ENCODE measurements around the gene ADGRL1. TPM values are rescaled to one million over a fixed set of nuclear protein-coding genes. Genes with fewer than 3 reads are reported as not detected.

ADGRL1 gene
- total RNA-seq, 3 donors from 2014 or later: 29.2 to 54.6 (median 35.8) TPM

DNA sequence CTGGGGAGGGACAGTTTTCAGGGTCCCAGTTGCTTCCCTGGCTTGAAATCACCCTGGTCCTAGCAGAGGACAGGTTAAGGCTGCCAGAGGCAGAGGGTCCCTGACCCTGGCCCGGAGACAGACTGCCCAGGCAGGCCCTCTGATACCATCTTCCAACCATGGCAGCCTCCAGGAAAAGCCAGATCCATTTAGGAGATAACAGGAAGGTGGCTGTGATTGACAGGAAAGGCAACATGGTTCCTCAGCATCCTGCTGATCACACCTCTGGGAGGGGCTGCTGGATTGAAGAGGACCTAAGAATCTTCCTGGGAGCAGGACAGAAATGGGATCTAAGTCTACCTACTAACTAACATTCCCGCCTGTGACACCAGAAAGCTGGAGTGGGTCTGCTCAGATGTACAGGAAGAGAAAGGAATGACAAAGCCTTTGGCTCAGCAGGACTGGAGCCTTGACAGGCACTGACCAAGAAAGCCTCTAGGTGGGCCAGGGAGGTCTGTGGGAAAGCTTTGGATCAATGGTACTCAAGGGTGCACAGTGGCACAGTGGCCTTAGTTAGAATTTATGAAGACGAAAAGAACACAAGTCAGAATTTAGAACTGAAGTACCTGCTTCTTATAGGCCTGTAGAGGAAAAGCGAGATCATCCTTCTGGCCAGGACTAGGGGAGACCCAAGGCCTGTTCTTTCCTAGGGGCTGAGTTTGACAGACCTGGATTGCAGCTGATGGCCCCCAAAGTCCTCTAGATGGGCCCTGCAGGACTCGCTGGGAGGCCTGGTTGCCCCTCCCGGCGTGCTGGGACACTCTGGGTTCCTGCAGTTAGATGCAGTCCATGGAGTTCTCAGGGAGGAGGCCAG, 86.1 kb downstream of the ADGRL1 start:
- DNase-seq (no peak), ATAC-seq (no peak)
- Histone ChIP-seq H3K4me1 (ENCODE audit: low read depth) (peaks cover 26% of the 10 kb centered on the region), H3K36me3 (ENCODE audit: low read depth) (no peaks in the 10 kb centered on the region), H3K9me3 (no peaks in the 10 kb centered on the region), H3K4me3 (no peak overlapping the region)
- intact Hi-C loops (cut with DNase I, micrococcal nuclease): loop anchor here in 1 of 2 donors (5.0 kb wide), 1 partner anchor 113 kb away; the partner anchor contains the start of gene RFX1
- TF ChIP-seq, protein P1, sequence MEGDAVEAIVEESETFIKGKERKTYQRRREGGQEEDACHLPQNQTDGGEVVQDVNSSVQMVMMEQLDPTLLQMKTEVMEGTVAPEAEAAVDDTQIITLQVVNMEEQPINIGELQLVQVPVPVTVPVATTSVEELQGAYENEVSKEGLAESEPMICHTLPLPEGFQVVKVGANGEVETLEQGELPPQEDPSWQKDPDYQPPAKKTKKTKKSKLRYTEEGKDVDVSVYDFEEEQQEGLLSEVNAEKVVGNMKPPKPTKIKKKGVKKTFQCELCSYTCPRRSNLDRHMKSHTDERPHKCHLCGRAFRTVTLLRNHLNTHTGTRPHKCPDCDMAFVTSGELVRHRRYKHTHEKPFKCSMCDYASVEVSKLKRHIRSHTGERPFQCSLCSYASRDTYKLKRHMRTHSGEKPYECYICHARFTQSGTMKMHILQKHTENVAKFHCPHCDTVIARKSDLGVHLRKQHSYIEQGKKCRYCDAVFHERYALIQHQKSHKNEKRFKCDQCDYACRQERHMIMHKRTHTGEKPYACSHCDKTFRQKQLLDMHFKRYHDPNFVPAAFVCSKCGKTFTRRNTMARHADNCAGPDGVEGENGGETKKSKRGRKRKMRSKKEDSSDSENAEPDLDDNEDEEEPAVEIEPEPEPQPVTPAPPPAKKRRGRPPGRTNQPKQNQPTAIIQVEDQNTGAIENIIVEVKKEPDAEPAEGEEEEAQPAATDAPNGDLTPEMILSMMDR (IDR thresholded peaks at IDR 0.05): no peak

DNA sequence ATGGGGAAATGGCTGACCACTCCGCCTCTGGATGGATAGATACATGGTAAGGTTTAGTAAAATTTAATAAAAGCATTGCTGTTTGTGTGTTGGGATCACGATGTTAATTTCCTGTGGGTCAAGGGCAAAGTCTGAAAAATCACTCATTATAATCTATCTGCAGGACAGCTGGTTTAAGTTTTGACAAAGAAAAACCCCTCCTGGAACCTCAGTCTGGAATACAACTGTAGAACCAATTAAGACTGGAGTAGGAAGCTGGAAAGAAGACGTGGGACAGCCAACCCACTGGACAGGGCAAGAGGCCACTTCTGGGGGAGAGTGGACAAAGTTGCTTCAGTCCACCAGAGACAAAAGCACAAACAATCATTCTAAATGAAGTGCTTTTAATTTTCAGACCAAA, 86.8 kb downstream of the ADGRL1 start:
- intact Hi-C loops (cut with DNase I, micrococcal nuclease): loop anchor here in 1 of 2 donors (5.0 kb wide), 1 partner anchor 112 kb away; the partner anchor contains the start of gene RFX1
- no peak for DNase-seq
- ATAC-seq: no peak
- H3K4me3 ChIP-seq: no peak overlapping the region
- TF ChIP-seq, protein P1 (IDR thresholded peaks at IDR 0.05): no peak
- H3K9me3 ChIP-seq: no peaks in the 10 kb centered on the region
- no peaks in the 10 kb centered on the region for H3K36me3 ChIP-seq (ENCODE audit: low read depth)
- H3K4me1 ChIP-seq (ENCODE audit: low read depth): peaks cover 29% of the 10 kb centered on the region

DNA sequence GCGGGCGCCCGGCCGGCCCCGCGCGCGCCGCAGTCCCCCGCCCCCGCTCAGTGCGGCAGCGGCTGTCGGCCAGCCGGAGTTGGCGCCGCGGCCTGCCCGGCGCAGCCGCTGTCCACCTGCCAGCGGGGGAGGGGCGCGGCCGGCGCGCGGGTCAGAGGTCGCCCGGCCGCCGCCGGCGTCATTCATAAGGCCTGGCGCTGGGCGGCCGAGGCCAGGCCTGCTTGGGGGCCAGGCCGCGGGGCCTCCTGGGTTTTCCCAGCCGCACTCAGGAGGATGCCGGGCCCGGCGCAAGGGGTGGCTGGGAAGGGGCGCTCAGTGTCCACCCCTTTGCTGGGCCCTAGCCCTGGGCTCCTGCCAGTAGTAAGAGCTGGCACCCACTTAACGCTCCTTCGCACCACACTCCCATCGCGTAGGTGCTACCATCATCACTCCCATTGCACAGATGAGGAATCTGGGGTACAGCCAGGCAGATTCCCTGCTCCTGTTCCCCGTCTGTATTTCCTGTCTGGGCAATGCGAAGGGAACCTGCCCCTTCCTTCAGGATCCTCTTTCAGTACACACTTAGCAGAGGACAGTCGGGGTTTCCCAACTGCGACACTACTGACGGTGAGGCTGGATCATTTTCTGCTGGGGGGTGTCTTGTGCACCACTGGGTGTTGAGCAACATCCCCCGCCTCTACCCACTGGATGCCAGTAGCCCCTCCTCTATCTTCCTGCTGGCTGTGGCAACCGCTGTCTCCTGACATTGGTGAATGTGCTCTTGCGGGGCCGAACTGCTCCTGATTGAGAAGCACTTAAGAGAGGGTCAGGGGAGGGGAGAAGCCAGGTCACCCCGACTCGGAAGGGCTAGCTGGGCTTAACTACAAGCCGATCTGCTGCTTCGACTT, 87.6 kb downstream of the ADGRL1 start:
- TF ChIP-seq, protein P1 (IDR thresholded peaks at IDR 0.05): no peak
- no peaks in the 10 kb centered on the region for H3K9me3 ChIP-seq
- intact Hi-C loops (cut with DNase I, micrococcal nuclease): loop anchor here in 1 of 2 donors (5.0 kb wide), 1 partner anchor 111 kb away; the partner anchor contains the start of gene RFX1
- H3K4me3 ChIP-seq: peak overlapping the region; percentile 11
- DNase-seq (peak; percentile 61 to 83 (median 66)), ATAC-seq (peak; percentile 5)
- H3K4me1 ChIP-seq (ENCODE audit: low read depth): peaks cover 34% of the 10 kb centered on the region
- H3K36me3 ChIP-seq (ENCODE audit: low read depth): no peaks in the 10 kb centered on the region

DNA sequence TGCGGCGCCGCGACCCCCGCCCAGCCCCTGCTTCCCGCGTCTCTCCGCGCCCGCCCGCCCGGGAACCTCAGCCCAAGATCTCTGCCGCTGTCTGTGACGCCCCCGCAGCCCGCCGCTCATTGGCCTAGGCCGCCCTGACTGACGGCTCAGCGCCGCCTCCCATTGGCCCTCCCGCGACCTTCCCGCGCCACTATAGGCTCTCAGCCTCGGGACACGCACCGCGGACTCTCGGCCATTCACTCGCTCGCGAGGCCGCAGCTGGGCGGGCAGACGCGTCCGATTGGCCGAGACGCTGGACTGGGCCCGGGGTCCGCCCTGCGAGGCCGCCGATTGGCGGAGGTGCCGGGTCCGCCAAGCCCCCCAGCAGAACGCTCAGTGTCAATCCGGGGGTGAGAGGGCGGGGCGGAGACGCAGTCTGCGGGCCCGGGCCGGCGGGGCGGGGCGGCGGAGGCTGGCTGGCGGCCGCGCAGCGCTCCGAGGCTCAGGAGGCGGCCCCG, 88.3 kb downstream of the ADGRL1 start, which contains the start of gene PRKACA:
Gene PRKACA, minus strand, starts transcription at position 95 of the 497 bp plus-strand sequence. CDS start 215 bp downstream, outside the sequence.
- intact Hi-C loops (cut with DNase I, micrococcal nuclease): loop anchor here in 1 of 2 donors (5.0 kb wide), 1 partner anchor 110 kb away; the partner anchor contains the start of gene RFX1
- peaks cover 40% of the 10 kb centered on the region for H3K4me1 ChIP-seq (ENCODE audit: low read depth)
- TF ChIP-seq, protein P1 (IDR thresholded peaks at IDR 0.05): no peak
- peak; percentile 97 to 99 (median 99) for DNase-seq
- H3K9me3 ChIP-seq: no peaks in the 10 kb centered on the region
- peak within 1 kb of the TSS; percentile 56 for H3K4me3 ChIP-seq
- no peaks in the 10 kb centered on the region for H3K36me3 ChIP-seq (ENCODE audit: low read depth)
- ATAC-seq: peak; percentile 93

All from mucosa of descending colon (tissue), 3 donors.